Glomerular visceral epithelial cell (primary cell): ENCODE measurements around the gene EGR4.

Experiments used
- DNase-seq: peaks from one replicate; pipeline ENCODE4 v3.0.0-alpha.2; 2016; ENCODE audit errors: extremely low spot score

The EGR4 gene

GRCh38 chr2:73293534-73294171 lies at the start of gene EGR4:
EGR4 (minus strand) TSS chr2:73293548; CDS start chr2:73293317, 231 bp downstream.
- DNase-seq = peak; percentile 39

GRCh38 chr2:73341039-73341438 lies 47.7 kb upstream of the EGR4 start:
- no peak for DNase-seq

- DNase-seq = no peak
These were observed 45.9 kb upstream of the EGR4 start for GRCh38 chr2:73339201-73339600.

DNA sequence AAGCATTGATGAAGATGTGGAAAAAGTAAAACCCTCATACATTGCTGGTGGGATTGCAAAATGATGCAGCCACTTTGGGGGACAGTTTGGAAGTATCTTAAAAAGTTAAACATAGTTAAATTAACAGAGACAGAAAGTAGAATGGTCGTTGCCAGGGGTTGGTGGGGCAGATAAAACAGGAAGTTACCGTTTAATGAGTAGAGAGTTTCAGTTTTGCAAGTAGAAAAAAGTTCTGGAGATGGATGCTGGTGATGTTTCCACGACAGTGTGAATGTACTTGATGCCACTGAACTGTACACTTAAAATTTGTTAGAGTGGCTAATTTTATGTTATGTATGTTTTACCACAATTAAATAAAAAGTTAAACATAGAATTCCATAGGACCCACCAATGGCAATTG lies 44.5 kb upstream of the EGR4 start:
- DNase-seq = no peak

GRCh38 chr2:73334620-73335019 lies 41.3 kb upstream of the EGR4 start:
- DNase-seq = no peak

DNA sequence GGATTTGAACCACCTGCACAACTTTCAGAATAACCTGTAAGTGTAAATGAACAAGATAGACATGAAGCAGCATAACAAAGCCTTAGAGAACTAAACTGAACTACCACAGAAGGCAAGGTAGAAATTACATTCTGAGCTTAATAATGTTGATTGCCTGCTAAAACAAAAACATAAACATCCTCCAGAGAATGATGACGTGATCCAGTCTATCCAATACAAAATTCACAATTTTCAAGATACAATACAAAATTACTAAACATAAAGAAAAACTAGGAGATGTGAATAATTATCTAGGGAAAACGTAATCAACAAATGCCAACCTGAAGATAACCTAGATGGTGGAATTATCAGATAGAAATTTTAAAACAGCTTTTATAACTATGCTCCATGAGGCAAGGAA lies 40.7 kb upstream of the EGR4 start:
- no peak for DNase-seq

DNA sequence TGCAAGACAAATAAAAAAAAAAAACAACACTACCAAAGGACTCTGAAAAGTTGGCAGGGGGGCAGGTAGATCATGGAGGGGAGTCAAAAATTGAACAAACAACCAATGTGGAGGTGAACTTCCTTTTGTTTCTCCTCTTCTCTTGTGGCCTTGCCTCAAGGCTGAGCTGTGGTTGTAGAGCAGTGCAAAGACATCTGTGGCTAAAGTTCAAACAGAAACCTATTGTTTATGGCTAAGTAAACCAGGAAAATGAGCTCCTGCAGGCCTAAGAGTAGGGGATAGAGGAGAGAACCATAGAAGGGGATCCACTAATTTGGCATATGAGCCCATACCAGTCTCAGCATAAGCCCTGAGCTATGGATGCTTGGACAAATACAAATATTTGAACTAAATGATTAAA lies 40.2 kb upstream of the EGR4 start:
- no peak for DNase-seq

DNA sequence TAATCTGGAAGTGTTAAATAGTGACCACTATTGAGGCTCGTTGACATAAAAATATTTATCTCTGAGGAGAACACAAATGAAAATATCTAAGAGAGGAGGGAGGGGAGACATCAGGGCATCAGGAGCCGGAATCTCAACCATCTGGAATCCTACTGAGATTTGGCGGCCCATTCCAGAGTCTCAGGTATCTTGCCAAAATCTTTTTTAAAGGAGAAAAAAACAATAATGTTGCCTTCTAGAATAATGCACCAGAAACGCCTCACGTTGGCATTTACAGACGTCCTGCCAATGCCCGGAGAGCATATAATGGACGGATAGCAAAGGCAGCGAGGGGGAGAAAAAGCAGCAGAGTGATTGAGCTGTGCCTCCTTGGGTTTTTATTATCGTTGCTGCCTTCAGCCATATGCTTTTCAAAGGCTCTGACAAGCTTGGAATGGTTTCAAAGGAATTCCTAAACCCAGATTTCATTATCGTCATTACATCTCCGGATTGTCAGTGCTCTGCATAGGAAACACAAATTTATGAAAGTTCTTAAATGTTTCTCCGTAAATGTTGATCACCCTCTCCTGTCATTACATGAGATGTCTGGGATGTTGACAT lies 30.9 kb upstream of the EGR4 start:
- DNase-seq = no peak

GRCh38 chr2:73323551-73323950 lies 30.2 kb upstream of the EGR4 start:
- DNase-seq = no peak

- DNase-seq = no peak
These were observed 21.1 kb upstream of the EGR4 start for GRCh38 chr2:73314441-73314840.

DNA sequence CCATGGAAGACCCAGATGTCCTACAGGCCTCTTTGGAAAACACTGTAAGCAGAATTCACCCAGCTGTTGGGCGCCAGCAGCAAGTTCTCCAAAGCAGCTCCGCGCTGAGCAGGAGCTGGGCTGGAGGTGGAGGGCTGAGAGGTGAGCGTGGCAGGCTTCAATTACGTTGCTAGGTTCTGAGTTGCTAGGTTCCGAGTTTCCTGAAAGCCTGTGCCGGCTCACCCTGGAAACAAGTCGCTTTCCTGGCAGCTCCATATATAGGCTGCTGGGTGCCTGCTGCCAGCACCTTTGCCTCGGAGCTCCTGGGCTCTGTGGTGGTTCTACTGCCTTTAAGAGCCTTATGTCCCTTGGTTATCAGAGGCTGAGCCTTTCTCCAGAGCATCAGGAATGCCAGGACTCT lies 14.4 kb upstream of the EGR4 start:
- DNase-seq = no peak

DNA sequence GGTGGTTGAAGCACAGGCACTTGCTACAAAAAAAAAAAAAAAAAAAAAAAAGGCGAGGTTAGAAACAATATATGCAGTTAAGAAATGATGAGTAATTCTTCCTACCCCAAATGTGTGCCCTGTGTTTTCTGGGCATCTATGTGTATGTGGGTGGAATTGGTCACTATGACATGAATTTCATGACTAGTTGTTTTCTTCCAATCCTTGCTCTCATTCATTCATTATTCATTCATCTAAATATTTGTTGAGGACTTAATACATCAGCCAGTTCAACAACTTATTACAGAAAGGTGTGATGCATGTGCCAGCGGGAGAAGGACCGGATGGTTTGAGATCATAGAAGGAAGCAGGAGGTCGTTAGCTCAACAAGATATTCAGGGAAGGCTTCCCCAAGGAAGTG lies 8.3 kb upstream of the EGR4 start:
- no peak for DNase-seq

GRCh38 chr2:73300926-73301325 lies 7.6 kb upstream of the EGR4 start:
- DNase-seq = no peak

GRCh38 chr2:73297586-73297985 lies 4.2 kb upstream of the EGR4 start:
- DNase-seq = no peak

DNA sequence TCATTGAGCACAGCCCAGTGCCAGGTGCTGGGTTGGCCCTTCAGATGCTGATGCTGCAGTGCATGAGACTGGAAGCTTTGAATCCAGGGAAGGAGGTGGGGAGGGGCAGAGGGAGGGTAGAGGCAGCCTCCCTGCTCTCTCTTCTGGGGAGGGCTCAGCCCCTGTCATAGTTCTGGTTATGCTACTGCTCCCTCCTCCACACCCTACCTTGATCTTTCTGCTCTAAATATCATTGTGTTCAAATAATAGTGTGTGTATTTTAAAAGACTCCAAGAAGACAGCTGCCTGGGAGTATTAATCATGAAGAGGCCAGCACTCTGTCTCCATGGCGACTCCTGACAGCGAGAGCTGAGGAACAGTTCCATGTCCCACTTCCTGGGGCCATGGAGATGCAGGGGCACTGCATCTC lies 3.8 kb upstream of the EGR4 start:
- DNase-seq = no peak

DNA sequence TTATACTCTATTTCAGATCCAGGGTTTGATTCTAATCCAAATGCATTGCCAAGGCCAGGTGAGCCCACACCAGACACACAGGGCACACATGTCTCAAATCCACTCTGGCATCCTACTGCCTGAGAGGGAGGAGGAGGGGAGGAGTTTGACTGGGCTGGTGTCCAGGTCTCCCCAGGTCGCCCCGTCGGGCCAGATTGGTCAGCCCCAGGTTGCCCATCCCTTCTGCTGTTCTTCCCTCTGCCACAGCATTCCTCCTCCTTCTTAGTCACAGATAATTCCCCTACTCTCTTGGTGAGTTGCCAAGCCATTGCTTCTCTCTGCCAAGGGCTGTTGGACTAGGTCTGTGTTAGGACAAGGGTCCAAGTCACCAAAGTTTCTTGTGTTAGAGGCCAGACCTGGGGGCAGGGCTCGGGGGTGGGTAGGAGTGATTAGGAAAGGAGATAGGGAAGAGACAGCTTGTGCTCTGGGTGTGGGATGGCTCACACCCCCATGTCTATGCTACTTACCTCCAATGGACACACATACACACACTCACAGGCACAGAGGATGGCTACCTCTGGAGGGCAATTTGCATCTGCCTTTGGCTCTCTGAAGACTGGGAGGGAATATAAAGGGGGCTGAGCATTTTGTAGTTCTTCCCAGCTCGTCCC lies 2.5 kb upstream of the EGR4 start:
- DNase-seq = peak; percentile 37

GRCh38 chr2:73294239-73294638 lies 891 bp upstream of the EGR4 start:
- DNase-seq = no peak

GRCh38 chr2:73292906-73293533 lies 328 bp downstream of the EGR4 start:
- no peak for DNase-seq

- no peak for DNase-seq
These were observed 937 bp downstream of the EGR4 start for GRCh38 chr2:73292316-73292905.

DNA sequence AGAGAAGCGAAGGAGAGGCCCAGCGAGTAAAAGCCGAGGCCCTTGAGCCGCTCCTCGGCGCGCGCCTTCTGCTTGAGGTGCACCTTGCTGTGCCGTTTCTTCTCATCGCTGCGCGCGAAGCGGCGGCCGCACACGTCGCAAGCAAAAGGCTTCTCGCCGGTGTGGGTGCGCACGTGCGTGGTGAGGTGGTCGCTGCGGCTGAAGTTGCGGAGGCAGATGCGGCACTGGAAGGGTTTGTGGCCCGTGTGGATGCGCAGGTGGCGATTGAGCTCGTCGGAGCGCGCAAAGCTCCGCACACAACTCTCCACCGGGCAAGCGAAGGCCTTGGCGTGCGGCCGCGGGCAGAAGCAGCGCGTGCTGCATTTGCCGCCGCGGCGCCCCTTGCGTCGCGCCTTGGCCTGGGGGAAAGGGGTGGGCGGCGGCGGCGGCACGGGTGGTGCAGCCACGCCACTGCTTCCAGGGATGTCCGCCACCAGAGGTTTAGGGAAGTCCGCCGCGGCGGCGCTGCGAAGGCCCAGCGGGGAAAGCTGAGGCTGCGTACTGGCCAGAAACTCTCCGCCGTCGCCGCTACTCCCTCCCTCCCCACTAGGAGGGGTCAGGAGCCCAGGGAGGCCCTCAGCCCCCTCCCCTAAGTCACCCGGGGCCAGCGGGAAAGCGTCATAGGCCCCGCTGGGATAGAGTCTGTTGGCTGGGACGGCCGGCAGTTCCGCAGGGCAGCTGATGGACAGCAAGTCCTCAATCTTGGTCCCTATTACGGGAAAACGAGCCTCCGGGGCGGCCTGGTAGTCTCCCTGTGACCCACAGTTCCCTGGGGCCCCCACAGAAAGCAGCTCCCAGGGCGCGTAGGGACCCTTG lies 1.7 kb downstream of the EGR4 start:
- peak; percentile 8 for DNase-seq

DNA sequence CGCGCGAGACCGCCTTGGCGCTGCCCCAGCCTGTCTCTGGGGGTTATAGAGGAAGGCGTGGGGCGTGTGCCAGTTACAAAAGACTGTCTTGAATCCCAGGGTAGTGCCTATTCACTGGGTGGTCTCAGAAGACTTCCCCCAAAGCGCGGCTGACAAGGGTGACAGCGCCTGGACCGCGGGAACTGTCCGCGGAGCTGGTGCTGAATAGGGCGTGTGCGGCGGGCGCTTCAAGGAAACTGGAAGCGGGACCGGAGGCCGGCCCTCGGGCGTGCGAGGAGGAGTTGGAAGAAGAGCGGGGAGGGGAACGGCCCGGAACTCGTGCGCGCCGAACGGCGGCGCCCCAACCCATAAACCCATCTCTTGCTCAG lies 2.3 kb downstream of the EGR4 start:
- DNase-seq = peak; percentile 39
